Hepatic stellate cell (primary cell): ENCODE results near the gene PDCD7.
"Not testable (repeated sequence)": the region's sequence is repeated elsewhere in the genome, so short reads cannot be mapped to it uniquely, and the experiment has no call there.

Experiments used
- DNase-seq: peaks from one replicate; pipeline ENCODE4 v3.0.0; 2011; ENCODE audit warnings: low spot score

Gene PDCD7

GRCh38 chr15:65115542-65115941, 18.1 kb downstream of the PDCD7 start:
- DNase-seq: no peak

GRCh38 chr15:65115086-65115485, 18.5 kb downstream of the PDCD7 start, which contains the start of gene UBAP1L:
TSS of gene UBAP1L (minus strand) at chr15:65115200. CDS start at chr15:65106215, 8,985 bp downstream.
- no peak for DNase-seq

GRCh38 chr15:65110676-65111292, 22.8 kb downstream of the PDCD7 start:
- DNase-seq: peak; percentile 41

GRCh38 chr15:65106011-65106590, 27.5 kb downstream of the PDCD7 start:
- no peak for DNase-seq

- no peak for DNase-seq
Measured at GRCh38 chr15:65105038-65105437, 28.6 kb downstream of the PDCD7 start.

- no peak for DNase-seq
Measured at GRCh38 chr15:65102912-65103311, 30.7 kb downstream of the PDCD7 start.

GRCh38 chr15:65101891-65102708, 31.5 kb downstream of the PDCD7 start:
- DNase-seq: no peak

- peak; percentile 68 for DNase-seq
Measured at GRCh38 chr15:65101411-65101890, 32.2 kb downstream of the PDCD7 start.

- no peak for DNase-seq
Measured at GRCh38 chr15:65100442-65100841, 33.2 kb downstream of the PDCD7 start.

- not testable (repeated sequence) for DNase-seq
Measured at GRCh38 chr15:65099801-65100200, 33.8 kb downstream of the PDCD7 start.

- DNase-seq: no peak
Measured at GRCh38 chr15:65099336-65099735, 34.3 kb downstream of the PDCD7 start.

- DNase-seq: no peak
Measured at GRCh38 chr15:65097651-65098263, 35.9 kb downstream of the PDCD7 start.

- DNase-seq: no peak
Measured at GRCh38 chr15:65096481-65097385, 36.9 kb downstream of the PDCD7 start.

- DNase-seq: no peak
Measured at GRCh38 chr15:65095747-65096104, 37.9 kb downstream of the PDCD7 start.

- no peak for DNase-seq
Measured at GRCh38 chr15:65095011-65095746, 38.4 kb downstream of the PDCD7 start.

GRCh38 chr15:65094294-65094995, 39.2 kb downstream of the PDCD7 start:
- DNase-seq: no peak

- not testable (repeated sequence) for DNase-seq
Measured at GRCh38 chr15:65093793-65094170, 39.8 kb downstream of the PDCD7 start.

- no peak for DNase-seq
Measured at GRCh38 chr15:65092911-65093792, 40.5 kb downstream of the PDCD7 start.
